Stomach (tissue), 4 donors: Measurements from ENCODE around the gene RNF112.

Experiments used
- CTCF ChIP-seq, 7 experiments: fragments of 450-650 bp in 4 of 7; fragments of 200-600 bp in 3 of 7; sonication (generic) in 3 of 7; IDR thresholded peaks; one replicate each; pipeline ENCODE4 v1.5.1; 2016 to 2019; ENCODE audit warnings: antibody characterized with exemption in 7 of 7, control low read depth in 2 of 7, mild to moderate bottlenecking in 1 of 7
- EP300 ChIP-seq: sonication (generic); formaldehyde crosslinking; IDR thresholded peaks from one replicate; pipeline ENCODE4 v1.6.1; 2017; ENCODE audit warnings: antibody characterized with exemption
- POLR2A ChIP-seq, 4 donors: fragments of 450-650 bp; IDR thresholded peaks; one replicate each; pipeline ENCODE4 v1.6.1; 2016; ENCODE audit warnings: antibody characterized with exemption in 4 of 4, control low read depth in 2 of 4, mild to moderate bottlenecking in 1 of 4, moderate library complexity in 1 of 4

DNA sequence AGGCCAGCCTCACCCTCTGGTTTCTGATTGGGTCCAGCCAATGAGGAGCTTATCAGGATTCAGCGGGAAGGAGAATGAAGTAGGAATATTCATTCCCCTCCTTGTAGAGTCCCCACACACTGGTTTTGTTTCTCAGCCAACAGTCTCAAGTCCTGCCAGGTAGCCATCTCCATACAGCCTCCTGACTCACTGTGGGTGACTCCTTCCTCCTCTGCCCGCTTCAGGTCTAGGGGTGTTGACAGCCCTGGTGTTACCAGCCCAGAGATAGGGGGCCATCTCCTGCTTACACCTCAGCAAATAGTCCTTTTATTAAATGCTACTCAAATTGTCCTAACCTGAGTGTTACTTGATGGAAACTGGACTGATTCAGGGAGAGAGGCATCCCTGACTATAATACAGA lies 20.1 kb upstream of the RNF112 start:
- TF ChIP-seq CTCF (IDR thresholded peaks at IDR 0.05) (no peak), EP300 (no peak), POLR2A (IDR thresholded peaks at IDR 0.05) (no peak)
